CD4-positive, alpha-beta T cell (primary cell): Measurements from ENCODE around the gene MED15. TPM values are rescaled to one million over a fixed set of nuclear protein-coding genes. Genes with fewer than 3 reads are reported as not detected.

Experiments
- ATAC-seq: fragments of 200-7000 bp; cut with Tn5 transposase; one replicate; pipeline ENCODE4 v1.10.0; 2022; ENCODE audit warnings: mild to moderate bottlenecking; ENCODE audit not compliant: poor library complexity
- CTCF ChIA-PET: fragments of 350-600 bp; sonication (Branson Sonifier 250); formaldehyde crosslinking; loops from one replicate; lab custom pipeline; 2021; ENCODE audit warnings: antibody characterized with exemption, inconsistent platforms; lab: Charles Lee
- POLR2A ChIA-PET: fragments of 350-600 bp; sonication (Branson Sonifier 250); formaldehyde crosslinking; loops from one replicate; lab custom pipeline; 2021; ENCODE audit warnings: antibody characterized with exemption, inconsistent platforms; lab: Charles Lee
- DNase-seq, 14 experiments: peaks; one replicate each; pipeline ENCODE4 v3.0.0-alpha.2; 2013 to 2020; ENCODE audit warnings: mixed read lengths in 2 of 14
- H3K27ac ChIP-seq, 2 donors: one replicate each; pipeline versions ENCODE4 v1.5.1 to v1.7.0; 2013; ENCODE audit warnings: low read length in 2 of 2, low read depth in 1 of 2, mild to moderate bottlenecking in 1 of 2
- H3K27me3 ChIP-seq, 2 experiments: 1 replicate in 1 of 2; 2 replicates in 1 of 2; pipeline versions ENCODE4 v1.6.1 to v1.7.0; 2013; ENCODE audit warnings: low read length in 2 of 2, control low read depth in 1 of 2, mild to moderate bottlenecking in 1 of 2, moderate library complexity in 1 of 2; ENCODE audit not compliant: insufficient read depth in 2 of 2, control insufficient read depth in 1 of 2
- H3K36me3 ChIP-seq: one replicate; pipeline ENCODE4 v1.6.1; 2013; ENCODE audit warnings: low read length, control low read depth; ENCODE audit not compliant: insufficient read depth
- H3K4me1 ChIP-seq: one replicate; pipeline ENCODE4 v1.6.1; 2013; ENCODE audit warnings: low read length, control low read depth; ENCODE audit not compliant: insufficient read depth
- H3K4me3 ChIP-seq: one replicate; pipeline ENCODE4 v1.5.1; 2013; ENCODE audit warnings: mild to moderate bottlenecking, low read length, moderate library complexity
- H3K9me3 ChIP-seq, 2 experiments: 1 replicate in 1 of 2; 2 replicates in 1 of 2; pipeline versions ENCODE4 v1.6.1 to v1.7.0; 2013; ENCODE audit warnings: low read length in 2 of 2, mild to moderate bottlenecking in 2 of 2, control low read depth in 1 of 2, moderate library complexity in 1 of 2; ENCODE audit not compliant: control insufficient read depth in 1 of 2, insufficient read depth in 1 of 2
- H3K27ac Mint-ChIP-seq: one replicate; pipeline ENCODE4 v1.8.0; 2020; ENCODE audit warnings: mixed read lengths
- H3K27me3 Mint-ChIP-seq: one replicate; pipeline ENCODE4 v1.8.0; 2021; ENCODE audit warnings: mixed read lengths
- H3K36me3 Mint-ChIP-seq: one replicate; pipeline ENCODE4 v1.8.0; 2021; ENCODE audit warnings: low read depth, mixed read lengths
- H3K4me1 Mint-ChIP-seq: one replicate; pipeline ENCODE4 v1.8.0; 2021; ENCODE audit warnings: low read depth, mixed read lengths
- H3K4me3 Mint-ChIP-seq: one replicate; pipeline ENCODE4 v1.8.0; 2020; ENCODE audit warnings: mild to moderate bottlenecking, mixed read lengths
- H3K9me3 Mint-ChIP-seq: one replicate; pipeline ENCODE4 v1.8.0; 2020; ENCODE audit warnings: mixed read lengths
- CTCF ChIP-seq: fragments of 200-600 bp; IDR thresholded peaks from one replicate; pipeline ENCODE4 v1.8.0; 2022; ENCODE audit warnings: antibody characterized with exemption, mild to moderate bottlenecking
- intact Hi-C, 2 experiments: fragments of 100-400 bp; cut with DNase I in 1 of 2; cut with micrococcal nuclease in 1 of 2; formaldehyde crosslinking; loops; one replicate each; pipeline versions ENCODE4 v1.15.1 to v1.9.0; 2023 to 2025; cut with DNase I, micrococcal nuclease
- total RNA-seq, 174 experiments: library from RNA in 2 of 174; stranded (reverse) in 2 of 174; gene quantifications; one replicate each; pipeline ENCODE4 v1.2.3 and lab custom pipeline; 2021 to 2026

Gene MED15
- total RNA-seq, 2 experiments from 2014 or later = 181 to 191 TPM

GRCh38 chr22:20632518-20632917, 125.1 kb downstream of the MED15 start:
- no peaks in the 10 kb centered on the region for H3K27me3 ChIP-seq
- intact Hi-C loops = no loop called here
- ChIA-PET POLR2A (no interaction called here), CTCF (no interaction called here)
- no peaks in the 10 kb centered on the region for H3K4me1 ChIP-seq
- Mint-ChIP-seq H3K27me3 (peaks cover 5% of the 10 kb centered on the region), H3K4me3 (no peak overlapping the region), H3K36me3 (no peaks in the 10 kb centered on the region), H3K27ac (no peak overlapping the region), H3K4me1 (no peaks in the 10 kb centered on the region), H3K9me3 (no peaks in the 10 kb centered on the region)
- peaks cover 0 to 4% of the 10 kb centered on the region in 2 experiments for H3K9me3 ChIP-seq
- ATAC-seq (no peak), DNase-seq (no peak)
- no peaks in the 10 kb centered on the region for H3K36me3 ChIP-seq
- no peak overlapping the region for H3K27ac ChIP-seq
- no peak overlapping the region for H3K4me3 ChIP-seq
- no peak for TF ChIP-seq CTCF

GRCh38 chr22:20634560-20635226, 127.3 kb downstream of the MED15 start:
- Mint-ChIP-seq H3K27me3 (peaks cover 10% of the 10 kb centered on the region), H3K9me3 (no peaks in the 10 kb centered on the region), H3K36me3 (no peaks in the 10 kb centered on the region), H3K27ac (no peak overlapping the region), H3K4me1 (no peaks in the 10 kb centered on the region), H3K4me3 (no peak overlapping the region)
- H3K4me1 ChIP-seq = no peaks in the 10 kb centered on the region
- no peak for DNase-seq
- no peak for ATAC-seq
- peaks cover 0 to 4% of the 10 kb centered on the region in 2 experiments for H3K9me3 ChIP-seq
- no peak overlapping the region for H3K4me3 ChIP-seq
- H3K27ac ChIP-seq = no peak overlapping the region
- TF ChIP-seq CTCF = no peak
- H3K36me3 ChIP-seq = no peaks in the 10 kb centered on the region
- POLR2A ChIA-PET = interaction anchor here (0.6 kb wide), 1 partner anchor 16 kb away, joined by 3 read pairs; no protein-coding TSS in a partner anchor
- H3K27me3 ChIP-seq = peaks cover 0 to 2% of the 10 kb centered on the region in 2 experiments
- CTCF ChIA-PET = no interaction called here
- intact Hi-C loops = loop anchor here in 1 of 2 experiments (5.0 kb wide), 1 partner anchor 238 kb away; no protein-coding TSS in a partner anchor

DNA sequence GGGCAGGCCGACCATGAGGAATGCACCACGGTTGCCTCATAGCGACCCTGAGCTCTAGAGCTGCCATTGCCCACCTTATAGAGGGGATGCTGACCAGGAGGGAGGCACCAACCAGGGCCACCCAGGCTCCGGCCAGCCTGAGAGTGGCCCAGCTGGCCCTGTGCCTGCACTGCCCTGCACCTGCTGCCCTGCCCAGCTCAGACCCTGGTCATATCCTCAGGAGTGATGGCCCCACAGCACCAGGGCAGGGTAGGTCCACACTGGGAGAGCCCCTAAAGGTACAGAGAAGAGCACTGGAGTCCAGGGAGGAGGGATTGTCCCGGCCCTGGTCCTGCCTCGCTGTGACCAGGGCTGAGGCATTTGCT, 127.8 kb downstream of the MED15 start:
- Mint-ChIP-seq H3K27ac (no peak overlapping the region), H3K9me3 (no peaks in the 10 kb centered on the region), H3K27me3 (peaks cover 9% of the 10 kb centered on the region), H3K36me3 (no peaks in the 10 kb centered on the region), H3K4me1 (no peaks in the 10 kb centered on the region), H3K4me3 (no peak overlapping the region)
- Histone ChIP-seq H3K4me1 (no peaks in the 10 kb centered on the region), H3K4me3 (no peak overlapping the region), H3K27me3 (peaks cover 0 to 2% of the 10 kb centered on the region in 2 experiments), H3K9me3 (peaks cover 0 to 4% of the 10 kb centered on the region in 2 experiments), H3K36me3 (no peaks in the 10 kb centered on the region), H3K27ac (no peak overlapping the region)
- ChIA-PET CTCF (no interaction called here), POLR2A (no interaction called here)
- ATAC-seq (no peak), DNase-seq (no peak)
- no peak for TF ChIP-seq CTCF
- intact Hi-C loops = loop anchor here in 1 of 2 experiments (5.0 kb wide), 1 partner anchor 237 kb away; no protein-coding TSS in a partner anchor
